ENCODE data around the gene PBX1. TPM values are rescaled to one million over a fixed set of nuclear protein-coding genes. Genes with fewer than 3 reads are reported as not detected.
"Not testable (repeated sequence)": the region's sequence is repeated elsewhere in the genome, so short reads cannot be mapped to it uniquely, and the experiment has no call there.

PBX1 gene
- total RNA-seq, 1 donor from 2014 or later: 29.7 TPM

GRCh38 chr1:164534863-164535610 lies 23.9 kb upstream of the PBX1 start:
- H3K27ac Mint-ChIP-seq (ENCODE audit: unreplicated experiment): no peak overlapping the region
- H3K4me3 Mint-ChIP-seq (ENCODE audit: unreplicated experiment): no peak overlapping the region
- no peak for DNase-seq (ENCODE audit: extremely low spot score, unreplicated experiment)
- no peaks in the 10 kb centered on the region for H3K9me3 Mint-ChIP-seq (ENCODE audit: unreplicated experiment)
- H3K4me1 Mint-ChIP-seq (ENCODE audit: unreplicated experiment): no peaks in the 10 kb centered on the region
- TF ChIP-seq, protein P1, sequence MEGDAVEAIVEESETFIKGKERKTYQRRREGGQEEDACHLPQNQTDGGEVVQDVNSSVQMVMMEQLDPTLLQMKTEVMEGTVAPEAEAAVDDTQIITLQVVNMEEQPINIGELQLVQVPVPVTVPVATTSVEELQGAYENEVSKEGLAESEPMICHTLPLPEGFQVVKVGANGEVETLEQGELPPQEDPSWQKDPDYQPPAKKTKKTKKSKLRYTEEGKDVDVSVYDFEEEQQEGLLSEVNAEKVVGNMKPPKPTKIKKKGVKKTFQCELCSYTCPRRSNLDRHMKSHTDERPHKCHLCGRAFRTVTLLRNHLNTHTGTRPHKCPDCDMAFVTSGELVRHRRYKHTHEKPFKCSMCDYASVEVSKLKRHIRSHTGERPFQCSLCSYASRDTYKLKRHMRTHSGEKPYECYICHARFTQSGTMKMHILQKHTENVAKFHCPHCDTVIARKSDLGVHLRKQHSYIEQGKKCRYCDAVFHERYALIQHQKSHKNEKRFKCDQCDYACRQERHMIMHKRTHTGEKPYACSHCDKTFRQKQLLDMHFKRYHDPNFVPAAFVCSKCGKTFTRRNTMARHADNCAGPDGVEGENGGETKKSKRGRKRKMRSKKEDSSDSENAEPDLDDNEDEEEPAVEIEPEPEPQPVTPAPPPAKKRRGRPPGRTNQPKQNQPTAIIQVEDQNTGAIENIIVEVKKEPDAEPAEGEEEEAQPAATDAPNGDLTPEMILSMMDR (IDR thresholded peaks at IDR 0.05): no peak
- H3K36me3 Mint-ChIP-seq (ENCODE audit: unreplicated experiment): peaks cover 1% of the 10 kb centered on the region
- peaks cover 19% of the 10 kb centered on the region for H3K27me3 Mint-ChIP-seq (ENCODE audit: unreplicated experiment)

DNA sequence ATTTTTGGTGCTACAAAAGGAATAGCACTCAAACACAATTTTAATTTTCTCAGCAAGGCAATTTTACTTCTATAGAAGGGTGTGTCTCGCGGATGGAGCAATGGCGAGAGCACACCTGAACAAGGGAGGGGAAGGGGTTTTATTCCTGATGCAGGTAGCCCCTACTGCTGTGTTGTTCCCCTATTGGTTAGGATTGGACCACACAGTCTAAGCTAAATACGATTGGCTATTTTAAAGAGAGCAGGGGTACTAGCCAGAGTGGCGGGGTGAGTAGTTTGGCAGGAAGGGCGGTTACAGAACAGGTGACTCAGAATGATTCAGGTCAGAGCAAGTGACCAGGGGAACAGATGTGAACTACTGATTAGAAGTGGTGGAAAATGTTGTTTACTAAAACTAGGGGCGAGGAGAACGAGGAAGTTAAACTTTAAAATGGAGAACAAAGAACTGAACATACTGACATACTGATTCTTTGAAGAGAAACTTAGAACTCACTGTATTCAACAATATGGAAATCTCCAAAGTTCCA lies 6.5 kb upstream of the PBX1 start:
- not testable (repeated sequence) for H3K36me3 Mint-ChIP-seq (ENCODE audit: unreplicated experiment); H3K27ac Mint-ChIP-seq (ENCODE audit: unreplicated experiment); H3K4me1 Mint-ChIP-seq (ENCODE audit: unreplicated experiment); H3K27me3 Mint-ChIP-seq (ENCODE audit: unreplicated experiment); DNase-seq (ENCODE audit: extremely low spot score, unreplicated experiment); H3K4me3 Mint-ChIP-seq (ENCODE audit: unreplicated experiment)
- H3K9me3 Mint-ChIP-seq (ENCODE audit: unreplicated experiment): peaks cover 12% of the 10 kb centered on the region

DNA sequence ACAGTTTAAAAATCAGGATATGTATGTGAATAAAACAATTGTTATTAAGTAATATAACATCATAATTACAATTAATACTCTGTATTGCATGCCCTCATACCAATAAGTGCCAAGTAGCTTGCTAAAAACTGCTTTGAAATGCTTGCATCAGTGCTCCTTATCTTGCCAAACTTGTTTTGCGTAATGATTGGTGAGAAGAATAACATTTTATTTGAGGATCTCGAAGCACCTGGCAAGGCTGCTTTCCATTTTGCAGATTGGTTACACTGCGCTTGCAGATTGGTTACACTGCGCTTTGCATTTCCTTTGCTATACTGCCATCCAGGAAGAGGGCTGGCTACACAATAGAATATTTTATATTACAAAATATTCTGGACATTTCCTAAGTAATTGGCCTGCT lies 1.7 kb upstream of the PBX1 start:
- Mint-ChIP-seq H3K27ac (ENCODE audit: unreplicated experiment) (no peak overlapping the region), H3K4me3 (ENCODE audit: unreplicated experiment) (no peak overlapping the region), H3K4me1 (ENCODE audit: unreplicated experiment) (peaks cover 25% of the 10 kb centered on the region)

GRCh38 chr1:164559342-164560051 lies 513 bp downstream of the PBX1 start:
- Mint-ChIP-seq H3K4me3 (ENCODE audit: unreplicated experiment) (peak overlapping the region; percentile 97), H3K4me1 (ENCODE audit: unreplicated experiment) (peaks cover 37% of the 10 kb centered on the region), H3K36me3 (ENCODE audit: unreplicated experiment) (peaks cover 4% of the 10 kb centered on the region), H3K27ac (ENCODE audit: unreplicated experiment) (peak overlapping the region; percentile 95), H3K27me3 (ENCODE audit: unreplicated experiment) (no peaks in the 10 kb centered on the region), H3K9me3 (ENCODE audit: unreplicated experiment) (no peaks in the 10 kb centered on the region)
- TF ChIP-seq, protein P1 (IDR thresholded peaks at IDR 0.05): no peak
- no peak for DNase-seq (ENCODE audit: extremely low spot score, unreplicated experiment)

More for the DNA sequence above, 1.7 kb upstream of the PBX1 start:
- H3K9me3 Mint-ChIP-seq (ENCODE audit: unreplicated experiment): peaks cover 7% of the 10 kb centered on the region
- no peaks in the 10 kb centered on the region for H3K36me3 Mint-ChIP-seq (ENCODE audit: unreplicated experiment)
- no peaks in the 10 kb centered on the region for H3K27me3 Mint-ChIP-seq (ENCODE audit: unreplicated experiment)
- TF ChIP-seq, protein P1 (IDR thresholded peaks at IDR 0.05): no peak
- DNase-seq (ENCODE audit: extremely low spot score, unreplicated experiment): no peak

GRCh38 chr1:164560121-164560541 lies 1.1 kb downstream of the PBX1 start:
- DNase-seq (ENCODE audit: extremely low spot score, unreplicated experiment): no peak
- peak overlapping the region; percentile 95 for H3K27ac Mint-ChIP-seq (ENCODE audit: unreplicated experiment)
- peaks cover 7% of the 10 kb centered on the region for H3K36me3 Mint-ChIP-seq (ENCODE audit: unreplicated experiment)
- peak overlapping the region; percentile 97 for H3K4me3 Mint-ChIP-seq (ENCODE audit: unreplicated experiment)
- H3K9me3 Mint-ChIP-seq (ENCODE audit: unreplicated experiment): no peaks in the 10 kb centered on the region
- TF ChIP-seq, protein P1 (IDR thresholded peaks at IDR 0.05): no peak
- H3K4me1 Mint-ChIP-seq (ENCODE audit: unreplicated experiment): peaks cover 42% of the 10 kb centered on the region
- H3K27me3 Mint-ChIP-seq (ENCODE audit: unreplicated experiment): no peaks in the 10 kb centered on the region

All from osteocyte (in vitro differentiated cells).